ENCODE measurements around the gene SDHAF4.
"Not testable (repeated sequence)": the region's sequence is repeated elsewhere in the genome, so short reads cannot be mapped to it uniquely, and the experiment has no call there.

Gene SDHAF4

GRCh38 chr6:70593118-70593486 lies 26.4 kb downstream of the SDHAF4 start:
- TF ChIP-seq CTCF (IDR thresholded peaks at IDR 0.05; ENCODE audit: extremely low read depth, missing control alignments) = no peak
- DNase-seq (ENCODE audit: low spot score) = no peak

GRCh38 chr6:70599187-70599586 lies 32.5 kb downstream of the SDHAF4 start:
- no peak for DNase-seq (ENCODE audit: low spot score)
- TF ChIP-seq CTCF (IDR thresholded peaks at IDR 0.05; ENCODE audit: extremely low read depth, missing control alignments) = no peak

GRCh38 chr6:70601014-70601413 lies 34.3 kb downstream of the SDHAF4 start:
- no peak for TF ChIP-seq CTCF (IDR thresholded peaks at IDR 0.05; ENCODE audit: extremely low read depth, missing control alignments)

GRCh38 chr6:70604254-70604653 lies 37.5 kb downstream of the SDHAF4 start:
- DNase-seq (ENCODE audit: low spot score) = no peak
- TF ChIP-seq CTCF (IDR thresholded peaks at IDR 0.05; ENCODE audit: extremely low read depth, missing control alignments) = no peak

More at GRCh38 chr6:70601014-70601413, 34.3 kb downstream of the SDHAF4 start:
- DNase-seq (ENCODE audit: low spot score) = no peak

GRCh38 chr6:70607371-70607770 lies 40.6 kb downstream of the SDHAF4 start:
- DNase-seq (ENCODE audit: low spot score) = not testable (repeated sequence)

- DNase-seq (ENCODE audit: low spot score) = not testable (repeated sequence)
These were observed 42.5 kb downstream of the SDHAF4 start for GRCh38 chr6:70609181-70609580.

- no peak for DNase-seq (ENCODE audit: low spot score)
- no peak for TF ChIP-seq CTCF (IDR thresholded peaks at IDR 0.05; ENCODE audit: extremely low read depth, missing control alignments)
These were observed 50.1 kb downstream of the SDHAF4 start for GRCh38 chr6:70616728-70617260.

- no peak for TF ChIP-seq CTCF (IDR thresholded peaks at IDR 0.05; ENCODE audit: extremely low read depth, missing control alignments)
- DNase-seq (ENCODE audit: low spot score) = no peak
These were observed 54.0 kb downstream of the SDHAF4 start for GRCh38 chr6:70620746-70621145.

GRCh38 chr6:70622461-70622860 lies 55.7 kb downstream of the SDHAF4 start:
- no peak for TF ChIP-seq CTCF (IDR thresholded peaks at IDR 0.05; ENCODE audit: extremely low read depth, missing control alignments)
- DNase-seq (ENCODE audit: low spot score) = no peak
